Endometrial microvascular endothelial cells (primary cell): ENCODE data around the gene GK. TPM values are rescaled to one million over a fixed set of nuclear protein-coding genes. Genes with fewer than 3 reads are reported as not detected.
"Not testable (repeated sequence)": the region's sequence is repeated elsewhere in the genome, so short reads cannot be mapped to it uniquely, and the experiment has no call there.

Experiments used
- in situ Hi-C: cut with HindIII; loops from 2 replicates; pipeline ENCODE4 v1.10.0; 2017; ENCODE audit warnings: low sequenced_read_pairs, low pct_unique_long_range_greater_than_20kb; ENCODE audit errors: inconsistent ontology term
- total RNA-seq: library from RNA; depleted of rRNA; stranded (reverse); fragments of >200 nt; gene quantifications from one replicate; pipeline ENCODE4 v1.2.3, GENCODE V29; 2015; ENCODE audit errors: inconsistent ontology term

Gene GK
- total RNA-seq: 5.2 TPM

GRCh38 chrX:30653415-30654131 is at the start of gene GK:
GK (plus strand) TSS chrX:30653423; CDS start chrX:30653538, 115 bp downstream.
- in situ Hi-C loops: no loop called here

- in situ Hi-C loops: no loop called here
These were observed 46.1 kb upstream of the GK start for GRCh38 chrX:30607155-30607554.

- in situ Hi-C loops: no loop called here
These were observed 43.2 kb upstream of the GK start for GRCh38 chrX:30610026-30610425.

GRCh38 chrX:30612250-30612655 is 41.0 kb upstream of the GK start:
- in situ Hi-C loops: no loop called here

GRCh38 chrX:30613721-30614120 is 39.5 kb upstream of the GK start:
- in situ Hi-C loops: no loop called here

- in situ Hi-C loops: no loop called here
These were observed 38.0 kb upstream of the GK start for GRCh38 chrX:30615229-30615628.

GRCh38 chrX:30618160-30618765 is 35.0 kb upstream of the GK start:
- in situ Hi-C loops: no loop called here

GRCh38 chrX:30620125-30620524 is 33.1 kb upstream of the GK start:
- in situ Hi-C loops: no loop called here

GRCh38 chrX:30620980-30621618 is 32.1 kb upstream of the GK start:
- in situ Hi-C loops: no loop called here

GRCh38 chrX:30622361-30622760 is 30.9 kb upstream of the GK start:
- in situ Hi-C loops: no loop called here

GRCh38 chrX:30626402-30626801 is 26.8 kb upstream of the GK start:
- in situ Hi-C loops: no loop called here

GRCh38 chrX:30627818-30628652 is 25.2 kb upstream of the GK start:
- in situ Hi-C loops: no loop called here

GRCh38 chrX:30634070-30634469 is 19.2 kb upstream of the GK start:
- in situ Hi-C loops: not testable (repeated sequence)

- in situ Hi-C loops: no loop called here
These were observed 17.6 kb upstream of the GK start for GRCh38 chrX:30635630-30636029.

GRCh38 chrX:30637874-30638815 is 15.1 kb upstream of the GK start:
- in situ Hi-C loops: no loop called here

GRCh38 chrX:30639702-30640101 is 13.5 kb upstream of the GK start:
- in situ Hi-C loops: not testable (repeated sequence)

GRCh38 chrX:30642642-30643041 is 10.6 kb upstream of the GK start:
- in situ Hi-C loops: no loop called here

- in situ Hi-C loops: no loop called here
These were observed 9.9 kb upstream of the GK start for GRCh38 chrX:30643313-30643821.
